ENCODE data around the gene OR52I1. TPM values are rescaled to one million over a fixed set of nuclear protein-coding genes. Genes with fewer than 3 reads are reported as not detected.

The OR52I1 gene, protein sequence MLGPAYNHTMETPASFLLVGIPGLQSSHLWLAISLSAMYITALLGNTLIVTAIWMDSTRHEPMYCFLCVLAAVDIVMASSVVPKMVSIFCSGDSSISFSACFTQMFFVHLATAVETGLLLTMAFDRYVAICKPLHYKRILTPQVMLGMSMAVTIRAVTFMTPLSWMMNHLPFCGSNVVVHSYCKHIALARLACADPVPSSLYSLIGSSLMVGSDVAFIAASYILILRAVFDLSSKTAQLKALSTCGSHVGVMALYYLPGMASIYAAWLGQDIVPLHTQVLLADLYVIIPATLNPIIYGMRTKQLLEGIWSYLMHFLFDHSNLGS
- total RNA-seq (2013) = not detected
- polyA plus RNA-seq (under 1 TPM in 1 of 3 donors, not detected in 2; 0.09 TPM), polyA minus RNA-seq (not detected in 2 replicates), total RNA-seq (0 to 0.35 (median 0) reads per million in 11 experiments)

DNA sequence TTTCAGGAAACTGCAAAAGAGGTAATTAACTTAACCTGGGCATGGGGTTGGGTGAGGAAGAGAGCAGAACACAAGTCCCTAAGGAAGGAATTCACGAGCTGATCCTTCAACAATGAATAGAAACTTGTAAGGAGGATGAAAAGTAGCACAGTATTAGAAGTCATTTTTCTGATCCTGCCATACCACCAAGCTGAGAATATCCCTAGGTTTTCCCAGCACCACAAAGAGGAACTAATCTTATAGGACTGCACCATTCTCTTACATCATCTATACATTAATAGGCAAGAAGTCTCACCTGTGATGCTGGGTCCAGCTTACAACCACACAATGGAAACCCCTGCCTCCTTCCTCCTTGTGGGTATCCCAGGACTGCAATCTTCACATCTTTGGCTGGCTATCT lies at the start of gene OR52I1:
Gene OR52I1, plus strand, starts transcription at position 301 of the 400 bp plus-strand sequence. Its CDS starts 0 bp downstream, at position 301.
- Histone ChIP-seq H3K27me3 (ENCODE audit: control insufficient read depth in 2 of 2, insufficient read depth in 2 of 2, low read length in 2 of 2) (peaks cover 3 to 4% of the 10 kb centered on the region in 2 donors), H3K4me2 (replicated peaks; ENCODE audit: extremely low read depth, low read length, poor library complexity, severe bottlenecking) (no peak within 1 kb of the TSS), H3K79me2 (ENCODE audit: insufficient read depth, low read length) (no peaks in the 10 kb centered on the region), H4K20me1 (ENCODE audit: insufficient read depth, low read length) (no peaks in the 10 kb centered on the region), H2AFZ (ENCODE audit: insufficient read depth, low read depth, low read length, poor library complexity, severe bottlenecking) (no peak within 1 kb of the TSS), H3K36me3 (replicated peaks in 1 of 2; ENCODE audit: control insufficient read depth in 1 of 2, insufficient read depth in 2 of 2, low read length in 2 of 2) (peaks cover 6 to 8% of the 10 kb centered on the region in 2 donors), H3K27ac (ENCODE audit: low read depth in 1 of 2, low read length in 2 of 2) (no peak within 1 kb of the TSS), H3K9me3 (replicated peaks in 1 of 2; ENCODE audit: control insufficient read depth in 1 of 2, insufficient read depth in 1 of 2, low read length in 2 of 2) (no peaks in the 10 kb centered on the region), H3K9ac (ENCODE audit: insufficient read depth, low read length, poor library complexity, severe bottlenecking) (no peak within 1 kb of the TSS), H3K4me1 (ENCODE audit: control insufficient read depth in 1 of 2, insufficient read depth in 2 of 2, low read length in 2 of 2) (no peaks in the 10 kb centered on the region), H3K4me3 (replicated peaks in 1 of 3; ENCODE audit: low read depth in 2 of 3, low read length in 3 of 3) (no peak within 1 kb of the TSS)
- no peak for DNase-seq
- no peaks in the 10 kb centered on the region for H3K4me1 Mint-ChIP-seq
- H3K27ac Mint-ChIP-seq = no peak within 1 kb of the TSS
- H3K9me3 Mint-ChIP-seq = no peaks in the 10 kb centered on the region
- H3K4me3 Mint-ChIP-seq = no peak within 1 kb of the TSS
- TF ChIP-seq, protein P1, sequence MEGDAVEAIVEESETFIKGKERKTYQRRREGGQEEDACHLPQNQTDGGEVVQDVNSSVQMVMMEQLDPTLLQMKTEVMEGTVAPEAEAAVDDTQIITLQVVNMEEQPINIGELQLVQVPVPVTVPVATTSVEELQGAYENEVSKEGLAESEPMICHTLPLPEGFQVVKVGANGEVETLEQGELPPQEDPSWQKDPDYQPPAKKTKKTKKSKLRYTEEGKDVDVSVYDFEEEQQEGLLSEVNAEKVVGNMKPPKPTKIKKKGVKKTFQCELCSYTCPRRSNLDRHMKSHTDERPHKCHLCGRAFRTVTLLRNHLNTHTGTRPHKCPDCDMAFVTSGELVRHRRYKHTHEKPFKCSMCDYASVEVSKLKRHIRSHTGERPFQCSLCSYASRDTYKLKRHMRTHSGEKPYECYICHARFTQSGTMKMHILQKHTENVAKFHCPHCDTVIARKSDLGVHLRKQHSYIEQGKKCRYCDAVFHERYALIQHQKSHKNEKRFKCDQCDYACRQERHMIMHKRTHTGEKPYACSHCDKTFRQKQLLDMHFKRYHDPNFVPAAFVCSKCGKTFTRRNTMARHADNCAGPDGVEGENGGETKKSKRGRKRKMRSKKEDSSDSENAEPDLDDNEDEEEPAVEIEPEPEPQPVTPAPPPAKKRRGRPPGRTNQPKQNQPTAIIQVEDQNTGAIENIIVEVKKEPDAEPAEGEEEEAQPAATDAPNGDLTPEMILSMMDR (IDR thresholded peaks at IDR 0.05) = no peak
- WGBS (ENCODE audit: insufficient coverage) = no CpG with 5 or more reads among the region's 1 CpG
- H3K36me3 Mint-ChIP-seq = peaks cover 14 to 19% of the 10 kb centered on the region in 2 donors
- intact Hi-C loops (cut with micrococcal nuclease) = no loop called here
- H3K27me3 Mint-ChIP-seq (ENCODE audit: low read depth in 3 of 3) = peaks cover 6 to 11% (median 8%) of the 10 kb centered on the region in 3 donors

DNA sequence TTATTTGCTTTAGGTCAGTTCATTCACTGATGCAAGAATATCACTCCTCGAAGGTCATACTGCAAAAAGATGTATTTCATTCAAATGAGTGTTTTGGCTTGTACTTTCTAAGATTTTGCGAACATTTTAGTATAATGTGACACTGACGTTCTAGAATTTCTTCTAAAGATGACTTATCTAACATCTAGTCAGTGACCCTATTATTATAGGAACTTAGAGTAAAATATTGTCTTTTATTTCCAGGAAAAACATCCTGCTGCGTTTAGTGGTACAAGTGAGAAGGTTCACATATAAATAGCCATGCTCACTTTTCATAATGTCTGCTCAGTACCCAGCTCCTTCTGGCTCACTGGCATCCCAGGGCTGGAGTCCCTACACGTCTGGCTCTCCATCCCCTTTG lies 48.9 kb upstream of the OR52I1 start, which contains the start of gene OR52M1:
Gene OR52M1, plus strand, starts transcription at position 301 of the 400 bp plus-strand sequence. Its CDS starts 0 bp downstream, at position 301.
- intact Hi-C loops (cut with micrococcal nuclease) = no loop called here
- H3K27ac Mint-ChIP-seq = no peak within 1 kb of the TSS
- no peaks in the 10 kb centered on the region for H3K9me3 Mint-ChIP-seq
- TF ChIP-seq, protein P1 (IDR thresholded peaks at IDR 0.05) = no peak
- no peaks in the 10 kb centered on the region for H3K4me1 ChIP-seq (ENCODE audit: control insufficient read depth in 1 of 2, insufficient read depth in 2 of 2, low read length in 2 of 2)
- peaks cover 1 to 9% (median 3%) of the 10 kb centered on the region in 3 donors for H3K27me3 Mint-ChIP-seq (ENCODE audit: low read depth in 3 of 3)
- no peak within 1 kb of the TSS for H2AFZ ChIP-seq (ENCODE audit: insufficient read depth, low read depth, low read length, poor library complexity, severe bottlenecking)
- no peaks in the 10 kb centered on the region for H3K36me3 Mint-ChIP-seq
- H3K27me3 ChIP-seq (ENCODE audit: control insufficient read depth in 2 of 2, insufficient read depth in 2 of 2, low read length in 2 of 2) = peaks cover 6 to 8% of the 10 kb centered on the region in 2 donors
- H3K4me1 Mint-ChIP-seq = peaks cover 3% of the 10 kb centered on the region
- no CpG with 5 or more reads among the region's 5 CpGs for whole genome bisulfite sequencing (ENCODE audit: insufficient coverage)
- no peak for DNase-seq
- H3K27ac ChIP-seq (ENCODE audit: low read depth in 1 of 2, low read length in 2 of 2) = no peak within 1 kb of the TSS
- no peaks in the 10 kb centered on the region for H3K36me3 ChIP-seq (replicated peaks in 1 of 2; ENCODE audit: control insufficient read depth in 1 of 2, insufficient read depth in 2 of 2, low read length in 2 of 2)
- no peaks in the 10 kb centered on the region for H3K9me3 ChIP-seq (replicated peaks in 1 of 2; ENCODE audit: control insufficient read depth in 1 of 2, insufficient read depth in 1 of 2, low read length in 2 of 2)
- no peak within 1 kb of the TSS for H3K9ac ChIP-seq (ENCODE audit: insufficient read depth, low read length, poor library complexity, severe bottlenecking)
- no peak within 1 kb of the TSS for H3K4me2 ChIP-seq (replicated peaks; ENCODE audit: extremely low read depth, low read length, poor library complexity, severe bottlenecking)
- no peaks in the 10 kb centered on the region for H4K20me1 ChIP-seq (ENCODE audit: insufficient read depth, low read length)
- no peak within 1 kb of the TSS for H3K4me3 Mint-ChIP-seq
- H3K4me3 ChIP-seq (replicated peaks in 1 of 3; ENCODE audit: low read depth in 2 of 3, low read length in 3 of 3) = no peak within 1 kb of the TSS
- H3K79me2 ChIP-seq (ENCODE audit: insufficient read depth, low read length) = no peaks in the 10 kb centered on the region

Data from CD14-positive monocyte (primary cell).